BLaER1 treated with 17β-estradiol and CSF1 and Interleukin-3, amounts not matched to agents 10 nM and 100 nM (cell line): Measurements from ENCODE around the gene WBP2NL.
A peak's percentile ranks its signal among the peaks of the same experiment; 100 is the strongest.

Experiments
- H3K27ac ChIP-seq, 11 experiments: shearing (Covaris generic); formaldehyde crosslinking; 2 replicates each; pipeline ENCODE4 v1.8.1; 2022
- H3K27me3 ChIP-seq, 11 experiments: shearing (Covaris generic); formaldehyde crosslinking; 2 replicates each; pipeline ENCODE4 v1.8.1; 2022
- H3K36me3 ChIP-seq, 11 experiments: shearing (Covaris generic); formaldehyde crosslinking; 2 replicates each; pipeline ENCODE4 v1.8.1; 2022
- H3K4me1 ChIP-seq, 10 experiments: shearing (Covaris generic); formaldehyde crosslinking; 2 replicates each; pipeline ENCODE4 v1.8.1; 2022
- H3K4me2 ChIP-seq, 11 experiments: shearing (Covaris generic); formaldehyde crosslinking; 2 replicates each; pipeline ENCODE4 v1.8.1; 2022
- H3K4me3 ChIP-seq, 10 experiments: shearing (Covaris generic); formaldehyde crosslinking; 2 replicates each; pipeline ENCODE4 v1.8.1; 2022
- H3K9ac ChIP-seq, 11 experiments: shearing (Covaris generic); formaldehyde crosslinking; 2 replicates each; pipeline ENCODE4 v1.8.1; 2022
- H3K9me3 ChIP-seq, 11 experiments: shearing (Covaris generic); formaldehyde crosslinking; replicated peaks in 1 of 11; 2 replicates each; pipeline ENCODE4 v1.8.1; 2022
- H4K20me1 ChIP-seq, 11 experiments: shearing (Covaris generic); formaldehyde crosslinking; 2 replicates each; pipeline ENCODE4 v1.8.1; 2022
- Cebpa-rat ChIP-seq, 11 experiments: shearing (Covaris generic); IDR thresholded peaks; 2 replicates each; pipeline ENCODE4 v1.8.1; 2022

The WBP2NL gene

DNA sequence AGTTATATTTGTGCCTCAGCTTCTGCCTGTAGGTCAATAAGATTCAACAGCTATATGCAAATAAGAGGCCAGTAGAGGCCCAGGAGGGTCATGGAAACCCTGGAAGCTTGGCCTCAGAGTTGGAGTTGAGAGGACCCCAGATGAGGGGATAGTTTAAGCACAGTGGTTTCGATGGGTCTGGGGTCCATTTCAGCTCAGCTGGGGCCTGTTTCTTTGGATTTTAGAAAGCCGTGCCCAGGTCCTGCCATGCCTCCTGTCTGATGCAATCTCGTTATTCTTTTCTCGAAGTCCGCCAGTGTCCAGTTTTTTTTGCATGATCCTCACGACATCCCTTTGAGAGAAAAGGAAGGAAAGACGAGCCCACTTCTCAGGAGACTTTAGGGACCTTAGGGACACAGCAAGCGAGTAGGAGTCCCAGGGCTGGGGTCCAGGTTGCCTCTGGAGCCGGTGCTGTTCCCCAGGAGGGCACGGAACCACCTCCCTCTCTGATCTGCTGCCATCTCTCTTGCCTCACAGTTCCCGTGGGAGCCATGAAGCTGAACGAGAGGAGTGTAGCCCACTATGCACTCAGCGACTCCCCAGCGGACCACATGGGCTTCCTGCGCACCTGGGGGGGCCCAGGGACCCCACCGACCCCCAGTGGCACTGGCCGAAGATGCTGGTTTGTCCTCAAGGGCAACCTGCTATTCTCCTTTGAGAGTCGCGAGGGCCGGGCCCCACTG is 78.3 kb downstream of the WBP2NL start:
- peak overlapping the region in 1 of 10 experiments; percentile 28; a peak in 2 of 20 replicates for H3K4me3 ChIP-seq
- H3K9me3 ChIP-seq, result peaks cover 0 to 11% (median 0%) of the 10 kb centered on the region in 11 experiments; a peak in 6 of 22 replicates
- peak overlapping the region in 10 of 11 experiments; percentile 9 to 94 (median 90); a peak in 15 of 22 replicates for H3K9ac ChIP-seq
- H3K4me1 ChIP-seq, result peaks cover 66 to 82% (median 76%) of the 10 kb centered on the region in 10 experiments
- H3K27me3 ChIP-seq, result peaks cover 0 to 20% (median 11%) of the 10 kb centered on the region in 11 experiments; a peak in 10 of 22 replicates
- H3K4me2 ChIP-seq, result peak overlapping the region; percentile 79 to 98 (median 94)
- 0 out of 22 replicates have a peak, but pooled peaks of 1 of the 11 experiments have one; percentile 14 for TF ChIP-seq Cebpa-rat (IDR thresholded peaks at IDR 0.05)
- peaks cover under 1 to 15% (median 6%) of the 10 kb centered on the region in 11 experiments; a peak in 15 of 22 replicates for H3K36me3 ChIP-seq
- H3K27ac ChIP-seq, result peak overlapping the region in 8 of 11 experiments; percentile 44 to 97 (median 92); a peak in 16 of 22 replicates
- no peaks in the 10 kb centered on the region for H4K20me1 ChIP-seq

DNA sequence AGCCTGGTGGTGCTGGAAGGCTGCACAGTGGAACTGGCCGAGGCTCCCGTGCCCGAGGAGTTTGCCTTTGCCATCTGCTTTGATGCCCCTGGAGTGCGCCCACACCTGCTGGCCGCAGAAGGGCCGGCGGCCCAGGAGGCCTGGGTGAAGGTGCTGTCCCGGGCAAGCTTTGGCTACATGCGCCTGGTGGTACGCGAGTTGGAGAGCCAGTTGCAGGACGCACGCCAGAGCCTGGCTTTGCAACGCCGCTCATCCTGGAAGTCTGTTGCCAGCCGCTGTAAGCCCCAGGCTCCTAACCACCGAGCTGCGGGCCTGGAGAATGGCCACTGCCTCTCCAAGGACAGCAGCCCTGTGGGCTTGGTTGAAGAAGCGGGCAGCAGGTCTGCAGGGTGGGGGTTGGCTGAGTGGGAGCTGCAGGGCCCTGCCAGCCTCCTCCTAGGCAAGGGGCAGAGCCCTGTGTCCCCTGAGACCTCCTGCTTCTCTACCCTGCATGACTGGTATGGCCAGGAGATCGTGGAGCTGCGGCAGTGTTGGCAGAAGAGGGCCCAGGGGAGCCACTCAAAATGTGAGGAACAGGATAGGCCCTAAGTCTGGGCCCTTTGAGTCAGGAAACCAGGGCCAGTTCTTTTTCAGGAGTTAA is 79.0 kb downstream of the WBP2NL start:
- H3K27me3 ChIP-seq, result peaks cover 0 to 20% (median 11%) of the 10 kb centered on the region in 11 experiments; a peak in 10 of 22 replicates
- H4K20me1 ChIP-seq, result no peaks in the 10 kb centered on the region; a peak in 1 of 22 replicates
- H3K36me3 ChIP-seq, result peaks cover 8 to 21% (median 13%) of the 10 kb centered on the region in 11 experiments
- H3K9me3 ChIP-seq, result peaks cover 0 to 11% (median 0%) of the 10 kb centered on the region in 11 experiments; a peak in 6 of 22 replicates
- peaks cover 66 to 85% (median 74%) of the 10 kb centered on the region in 10 experiments for H3K4me1 ChIP-seq
- peak overlapping the region; percentile 25 to 97 (median 92); a peak in 18 of 22 replicates for H3K27ac ChIP-seq
- peak overlapping the region; percentile 79 to 98 (median 94) for H3K4me2 ChIP-seq
- H3K9ac ChIP-seq, result peak overlapping the region in 10 of 11 experiments; percentile 9 to 94 (median 92); a peak in 15 of 22 replicates
- H3K4me3 ChIP-seq, result peak overlapping the region in 2 of 10 experiments; percentile 14 to 28; a peak in 2 of 20 replicates
- no peak for TF ChIP-seq Cebpa-rat (IDR thresholded peaks at IDR 0.05)
